Neuronal stem cell (in vitro differentiated cells): Measurements from ENCODE around the gene MCU.

Experiments used
- DNase-seq: peaks from one replicate; pipeline ENCODE4 v3.0.0-alpha.2; 2013; ENCODE audit warnings: low spot score
- H2AFZ ChIP-seq: one replicate; pipeline ENCODE4 v1.6.1; 2013; ENCODE audit warnings: mild to moderate bottlenecking, low read length, inconsistent platforms
- H2AK5ac ChIP-seq: 2 replicates; pipeline ENCODE4 v1.6.1; 2013; ENCODE audit warnings: low read depth, mild to moderate bottlenecking, inconsistent platforms, low read length, moderate library complexity, mixed read lengths
- H2BK120ac ChIP-seq: 2 replicates; pipeline ENCODE4 v1.6.1; 2013; ENCODE audit warnings: low read depth, mild to moderate bottlenecking, inconsistent platforms, low read length, moderate library complexity, mixed read lengths
- H2BK12ac ChIP-seq: one replicate; pipeline ENCODE4 v1.6.1; 2013; ENCODE audit warnings: low read length, inconsistent platforms
- H2BK15ac ChIP-seq: 2 replicates; pipeline ENCODE4 v1.6.1; 2013; ENCODE audit warnings: mild to moderate bottlenecking, low read length, inconsistent platforms, mixed read lengths
- H2BK5ac ChIP-seq: one replicate; pipeline ENCODE4 v1.6.1; 2013; ENCODE audit warnings: inconsistent platforms, mild to moderate bottlenecking, low read length, moderate library complexity
- H3K14ac ChIP-seq: one replicate; pipeline ENCODE4 v1.6.1; 2013; ENCODE audit warnings: low read length, inconsistent platforms
- H3K18ac ChIP-seq: 2 replicates; pipeline ENCODE4 v1.6.1; 2013; ENCODE audit warnings: low read length, inconsistent platforms
- H3K23ac ChIP-seq: 2 replicates; pipeline ENCODE4 v1.6.1; 2013; ENCODE audit warnings: low read depth, mild to moderate bottlenecking, mixed read lengths, low read length, inconsistent platforms; ENCODE audit not compliant: poor library complexity
- H3K27ac ChIP-seq: replicated peaks from 3 replicates; pipeline ENCODE4 v1.5.1; 2013; ENCODE audit warnings: low read length, inconsistent platforms
- H3K27me3 ChIP-seq, 3 experiments: 2 replicates each; pipeline ENCODE4 v1.6.1; 2013; ENCODE audit warnings: low read length in 3 of 3, mild to moderate bottlenecking in 2 of 3, inconsistent platforms in 1 of 3, low read depth in 1 of 3, mixed read lengths in 1 of 3, moderate library complexity in 1 of 3; ENCODE audit not compliant: control insufficient read depth in 3 of 3, insufficient read depth in 3 of 3
- H3K36me3 ChIP-seq, 2 donors: replicated peaks in 1 of 2; 2 replicates each; pipeline ENCODE4 v1.6.1; 2013; ENCODE audit warnings: low read length in 2 of 2; ENCODE audit not compliant: control insufficient read depth in 2 of 2, insufficient read depth in 2 of 2
- H3K4ac ChIP-seq: 2 replicates; pipeline ENCODE4 v1.6.1; 2013; ENCODE audit warnings: inconsistent platforms, mild to moderate bottlenecking, low read length, moderate library complexity
- H3K4me1 ChIP-seq, 2 donors: 1 replicate in 1 of 2; 2 replicates in 1 of 2; pipeline ENCODE4 v1.6.1; 2013; ENCODE audit warnings: low read length in 2 of 2, low read depth in 1 of 2; ENCODE audit not compliant: control insufficient read depth in 2 of 2, insufficient read depth in 1 of 2
- H3K4me2 ChIP-seq: one replicate; pipeline ENCODE4 v1.6.1; 2013; ENCODE audit warnings: mild to moderate bottlenecking, low read length, inconsistent platforms; ENCODE audit not compliant: insufficient read depth, poor library complexity, severe bottlenecking
- H3K4me3 ChIP-seq, 2 donors: 2 replicates each; pipeline ENCODE4 v1.5.1; 2013; ENCODE audit warnings: low read length in 2 of 2, mild to moderate bottlenecking in 2 of 2, inconsistent platforms in 1 of 2, moderate library complexity in 1 of 2
- H3K79me1 ChIP-seq: one replicate; pipeline ENCODE4 v1.6.1; 2013; ENCODE audit warnings: low read depth, mild to moderate bottlenecking, inconsistent platforms, low read length, moderate library complexity
- H3K9ac ChIP-seq: one replicate; pipeline ENCODE4 v1.6.1; 2013; ENCODE audit warnings: mild to moderate bottlenecking, low read depth, low read length, inconsistent platforms; ENCODE audit not compliant: poor library complexity
- H3K9me3 ChIP-seq, 2 donors: replicated peaks in 1 of 2; 2 replicates each; pipeline versions ENCODE3 to v1.6.1; 2013; ENCODE audit warnings: low read length in 2 of 2, mild to moderate bottlenecking in 2 of 2, inconsistent platforms in 1 of 2, low read depth in 1 of 2, mixed read lengths in 1 of 2, moderate library complexity in 1 of 2; ENCODE audit not compliant: control insufficient read depth in 2 of 2, insufficient read depth in 1 of 2
- H4K8ac ChIP-seq: one replicate; pipeline ENCODE4 v1.6.1; 2013; ENCODE audit warnings: low read depth, mild to moderate bottlenecking, inconsistent platforms, low read length, moderate library complexity
- H4K91ac ChIP-seq: one replicate; pipeline ENCODE4 v1.6.1; 2013; ENCODE audit warnings: low read length, low read depth, mild to moderate bottlenecking, inconsistent platforms; ENCODE audit not compliant: poor library complexity
- WGBS, 2 donors: extraction: QIAGEN DNeasy Blood & Tissue Kit; methylation state at CpG; one replicate each; pipeline ENCODE4 v1.1.7; 2013; ENCODE audit warnings: missing lambda C conversion rate in 2 of 2, mixed read lengths in 1 of 2; ENCODE audit not compliant: insufficient read length in 2 of 2, insufficient replicate concordance in 1 of 2; ENCODE audit errors: extremely low coverage in 2 of 2; 5-methylcytosine and 5-hydroxymethylcytosine counted together

MCU gene

DNA sequence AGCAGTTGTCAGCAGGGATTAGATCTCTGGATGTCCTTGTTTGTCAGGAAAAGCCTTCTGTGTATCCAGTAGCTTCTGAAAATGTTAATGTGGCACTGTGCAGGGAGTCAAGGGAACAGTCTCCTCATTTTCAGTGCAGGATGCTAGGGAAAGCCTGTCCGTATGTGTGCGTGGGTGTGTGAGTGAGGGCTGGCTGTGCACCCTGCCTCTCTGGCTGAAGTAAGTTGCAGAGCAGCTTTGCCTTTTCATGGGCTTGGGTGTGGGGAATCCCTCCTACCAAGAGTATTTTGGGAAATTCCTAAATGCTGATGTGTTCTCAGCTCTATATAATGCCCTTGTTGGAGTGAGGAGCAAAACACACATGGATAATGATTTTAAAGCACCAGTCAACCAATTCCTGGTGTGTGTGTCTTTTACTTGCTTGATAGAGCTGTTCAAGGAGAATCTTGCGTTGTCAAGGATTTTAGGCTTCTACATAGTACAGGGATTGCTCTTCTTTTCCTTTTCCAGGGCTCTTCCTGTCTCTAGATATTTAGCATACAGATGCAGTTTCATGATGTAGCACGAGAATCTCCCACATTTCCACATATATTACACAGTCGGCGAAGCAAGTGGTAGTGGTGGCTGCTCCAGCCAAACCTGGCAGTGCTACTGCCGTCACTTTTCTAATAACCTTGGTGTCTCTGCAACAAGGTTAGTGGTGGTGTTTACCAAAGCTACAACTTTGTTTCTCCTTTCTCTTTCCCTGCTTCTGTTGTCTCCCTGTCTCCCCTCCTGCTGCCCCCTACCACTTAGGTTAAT lies 92.8 kb downstream of the MCU start:
- Histone ChIP-seq H2BK120ac (no peak overlapping the region), H2AK5ac (no peak overlapping the region), H3K23ac (no peak overlapping the region), H3K14ac (no peak overlapping the region), H3K4me1 (peaks cover 11 to 37% of the 10 kb centered on the region in 2 donors), H3K9me3 (no peaks in the 10 kb centered on the region), H2BK12ac (no peak overlapping the region), H2AFZ (peak overlapping the region; percentile 31), H4K8ac (no peak overlapping the region), H3K27me3 (no peaks in the 10 kb centered on the region), H3K27ac (peak overlapping the region; percentile 41), H3K36me3 (no peaks in the 10 kb centered on the region), H3K4ac (no peak overlapping the region), H3K79me1 (peaks cover under 1% of the 10 kb centered on the region), H2BK5ac (no peak overlapping the region), H2BK15ac (no peak overlapping the region), H4K91ac (no peak overlapping the region), H3K9ac (no peak overlapping the region), H3K4me3 (peak overlapping the region in 1 of 2 donors; percentile 27), H3K4me2 (no peak overlapping the region), H3K18ac (no peak overlapping the region)
- WGBS, 2 donors, result no CpG with 5 or more reads among the region's 7 CpGs
- DNase-seq, result peak; percentile 63

DNA sequence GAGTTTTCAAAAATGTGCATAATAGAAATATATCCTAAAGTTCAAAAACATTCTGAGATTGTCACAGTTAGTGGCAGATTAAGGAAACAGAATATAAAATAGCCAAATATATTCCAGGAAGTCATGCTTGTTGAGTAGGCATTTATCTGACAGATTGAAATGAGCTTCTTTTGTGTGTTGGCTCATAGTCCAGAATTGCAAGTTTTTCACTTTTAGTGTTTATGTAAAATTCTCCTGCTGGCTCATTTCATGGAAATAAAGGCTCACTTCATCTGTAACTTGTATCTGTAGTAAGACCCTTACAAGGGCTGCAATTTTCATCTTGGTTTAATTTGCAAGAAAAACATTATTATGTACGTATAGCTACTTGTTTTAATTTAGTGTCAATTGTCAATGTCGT lies 93.5 kb downstream of the MCU start:
- Histone ChIP-seq H3K4me3 (no peak overlapping the region), H2AK5ac (no peak overlapping the region), H3K4me1 (peaks cover 11 to 37% of the 10 kb centered on the region in 2 donors), H2BK12ac (no peak overlapping the region), H3K9ac (no peak overlapping the region), H2BK120ac (no peak overlapping the region), H3K79me1 (peaks cover 1% of the 10 kb centered on the region), H3K18ac (no peak overlapping the region), H3K27ac (no peak overlapping the region), H3K36me3 (no peaks in the 10 kb centered on the region), H3K4ac (no peak overlapping the region), H4K8ac (no peak overlapping the region), H3K14ac (no peak overlapping the region), H2BK5ac (no peak overlapping the region), H3K27me3 (no peaks in the 10 kb centered on the region), H4K91ac (no peak overlapping the region), H3K4me2 (no peak overlapping the region), H2BK15ac (no peak overlapping the region), H3K9me3 (no peaks in the 10 kb centered on the region), H3K23ac (no peak overlapping the region), H2AFZ (peak overlapping the region; percentile 31)
- no peak for DNase-seq
- no CpG with 5 or more reads among the region's 2 CpGs for WGBS, 2 donors

DNA sequence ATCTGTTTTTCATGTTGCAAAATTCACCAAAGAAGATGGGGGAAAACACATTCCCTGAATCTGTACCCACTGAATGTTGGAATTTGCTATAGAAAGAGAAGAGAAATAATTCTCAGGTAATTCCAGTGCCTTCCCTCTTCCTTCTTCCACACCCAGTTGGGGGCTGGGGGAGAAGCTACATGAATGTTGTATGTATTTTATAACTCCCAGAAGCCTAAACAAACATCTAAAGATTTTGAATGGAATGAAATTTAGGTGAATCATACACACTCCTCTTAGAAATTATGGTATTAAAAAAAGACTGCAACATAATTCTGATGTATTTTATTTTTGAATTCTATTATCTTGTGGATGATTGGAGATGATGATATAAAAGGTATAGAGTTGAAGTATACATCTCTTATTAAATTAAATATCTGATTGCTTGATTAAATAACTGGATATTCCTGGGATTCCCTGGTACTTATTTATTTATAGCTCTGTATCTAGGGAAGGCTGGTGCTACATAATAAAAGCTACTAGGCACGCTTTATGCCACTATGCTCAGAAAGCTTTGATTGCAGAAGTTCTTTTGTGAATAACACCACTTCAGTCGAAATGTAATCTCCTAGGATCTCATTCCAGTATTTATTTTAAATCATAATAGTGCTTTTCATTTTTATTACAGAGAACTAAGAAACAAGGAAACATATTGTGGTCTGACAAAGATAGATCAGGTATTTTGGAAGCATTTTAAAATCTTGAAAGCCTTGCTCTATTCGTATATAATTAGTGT lies 98.5 kb downstream of the MCU start:
- WGBS, 2 donors, result no CpG with 5 or more reads among the region's 3 CpGs
- no peak overlapping the region for H3K4me2 ChIP-seq

DNA sequence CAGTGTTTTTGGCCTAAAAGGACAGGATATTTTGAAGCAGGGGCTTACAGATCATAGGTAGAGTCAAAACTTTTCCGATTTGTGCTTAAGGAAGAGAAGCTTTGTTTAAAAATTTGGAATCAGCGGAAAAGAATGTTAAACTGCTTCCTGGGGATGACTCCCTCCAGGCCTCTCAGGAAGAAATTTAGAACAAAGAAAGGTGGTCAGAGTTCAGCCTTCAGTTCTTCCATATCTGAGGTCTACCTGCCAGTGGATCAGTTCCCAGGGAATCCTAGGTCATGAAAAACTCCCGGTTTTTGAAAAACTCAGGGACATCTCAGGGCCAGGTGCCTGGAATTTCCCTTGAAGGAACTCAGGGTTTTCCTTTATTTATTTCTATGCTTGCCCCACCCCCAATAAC lies 100.3 kb downstream of the MCU start:
- Histone ChIP-seq H3K27me3 (no peaks in the 10 kb centered on the region), H3K9me3 (no peaks in the 10 kb centered on the region), H2BK12ac (no peak overlapping the region), H4K91ac (no peak overlapping the region), H3K36me3 (no peaks in the 10 kb centered on the region), H2BK15ac (no peak overlapping the region), H2BK120ac (no peak overlapping the region), H3K9ac (no peak overlapping the region), H4K8ac (no peak overlapping the region), H2AFZ (no peak overlapping the region), H3K4me3 (no peak overlapping the region), H3K4me1 (peaks cover 1 to 7% of the 10 kb centered on the region in 2 donors), H3K27ac (no peak overlapping the region), H3K18ac (no peak overlapping the region), H3K4me2 (no peak overlapping the region), H3K23ac (no peak overlapping the region), H3K14ac (no peak overlapping the region), H3K79me1 (peaks cover 1% of the 10 kb centered on the region), H3K4ac (no peak overlapping the region), H2BK5ac (no peak overlapping the region), H2AK5ac (no peak overlapping the region)
- no CpG with 5 or more reads among the region's 3 CpGs for WGBS, 2 donors
- no peak for DNase-seq

More for the DNA sequence above, 98.5 kb downstream of the MCU start:
- Histone ChIP-seq H4K91ac (no peak overlapping the region), H3K23ac (no peak overlapping the region), H2AFZ (no peak overlapping the region), H2BK120ac (no peak overlapping the region), H3K4ac (no peak overlapping the region), H3K79me1 (peaks cover 1% of the 10 kb centered on the region), H3K9me3 (no peaks in the 10 kb centered on the region), H2BK5ac (no peak overlapping the region), H3K4me1 (peaks cover 1 to 14% of the 10 kb centered on the region in 2 donors), H2AK5ac (no peak overlapping the region), H3K27ac (no peak overlapping the region), H3K14ac (no peak overlapping the region), H2BK15ac (no peak overlapping the region), H4K8ac (no peak overlapping the region), H3K9ac (no peak overlapping the region), H3K4me3 (no peak overlapping the region), H3K36me3 (no peaks in the 10 kb centered on the region), H2BK12ac (no peak overlapping the region), H3K27me3 (no peaks in the 10 kb centered on the region), H3K18ac (no peak overlapping the region)
- no peak for DNase-seq
